Measurements from ENCODE around the gene ANKRD11. TPM values are rescaled to one million over a fixed set of nuclear protein-coding genes. Genes with fewer than 3 reads are reported as not detected.
A peak's percentile ranks its signal among the peaks of the same experiment; 100 is the strongest.

Gene ANKRD11
- total RNA-seq, 1 experiment from 2014 or later: 99.4 TPM

GRCh38 chr16:89297910-89298545, 192.3 kb downstream of the ANKRD11 start:
- DNase-seq (ENCODE audit: low read depth, low spot score): no peak
- no peak overlapping the region for H3K4me3 ChIP-seq (ENCODE audit: low read depth in 2 of 2, low read length in 2 of 2)
- in situ Hi-C loops (cut with HindIII; ENCODE audit: low pct_unique_long_range_greater_than_20kb, low sequenced_read_pairs): no loop called here
- ChIA-PET POLR2A (no interaction called here), CTCF (no interaction called here)
- no peaks in the 10 kb centered on the region for H3K27me3 ChIP-seq (ENCODE audit: control insufficient read depth, insufficient read depth, low read length)
- H3K36me3 ChIP-seq (ENCODE audit: control insufficient read depth, insufficient read depth, low read length): no peaks in the 10 kb centered on the region
- H3K4me1 ChIP-seq (ENCODE audit: control insufficient read depth, insufficient read depth, low read length): peaks cover 46% of the 10 kb centered on the region
- ATAC-seq: no peak
- no peaks in the 10 kb centered on the region for H3K9me3 ChIP-seq (ENCODE audit: control insufficient read depth, insufficient read depth, low read depth, low read length)
- no peak overlapping the region for H3K27ac ChIP-seq (ENCODE audit: low read length)
- BruUV-seq (replicated peaks): no TSS peak
- TF ChIP-seq, protein P1, sequence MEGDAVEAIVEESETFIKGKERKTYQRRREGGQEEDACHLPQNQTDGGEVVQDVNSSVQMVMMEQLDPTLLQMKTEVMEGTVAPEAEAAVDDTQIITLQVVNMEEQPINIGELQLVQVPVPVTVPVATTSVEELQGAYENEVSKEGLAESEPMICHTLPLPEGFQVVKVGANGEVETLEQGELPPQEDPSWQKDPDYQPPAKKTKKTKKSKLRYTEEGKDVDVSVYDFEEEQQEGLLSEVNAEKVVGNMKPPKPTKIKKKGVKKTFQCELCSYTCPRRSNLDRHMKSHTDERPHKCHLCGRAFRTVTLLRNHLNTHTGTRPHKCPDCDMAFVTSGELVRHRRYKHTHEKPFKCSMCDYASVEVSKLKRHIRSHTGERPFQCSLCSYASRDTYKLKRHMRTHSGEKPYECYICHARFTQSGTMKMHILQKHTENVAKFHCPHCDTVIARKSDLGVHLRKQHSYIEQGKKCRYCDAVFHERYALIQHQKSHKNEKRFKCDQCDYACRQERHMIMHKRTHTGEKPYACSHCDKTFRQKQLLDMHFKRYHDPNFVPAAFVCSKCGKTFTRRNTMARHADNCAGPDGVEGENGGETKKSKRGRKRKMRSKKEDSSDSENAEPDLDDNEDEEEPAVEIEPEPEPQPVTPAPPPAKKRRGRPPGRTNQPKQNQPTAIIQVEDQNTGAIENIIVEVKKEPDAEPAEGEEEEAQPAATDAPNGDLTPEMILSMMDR (IDR thresholded peaks at IDR 0.05): no peak
- TF ChIP-seq TCF7L2 (IDR thresholded peaks at IDR 0.05; ENCODE audit: low read depth, low read length): no peak
- TF ChIP-seq POLR2AphosphoS5 (IDR thresholded peaks at IDR 0.05; ENCODE audit: low read depth, low read length): no peak
- TF ChIP-seq SIN3A (IDR thresholded peaks at IDR 0.05; ENCODE audit: borderline replicate concordance, insufficient read depth, low read depth, low read length): no peak
- TF ChIP-seq REST (IDR thresholded peaks at IDR 0.05; ENCODE audit: insufficient read depth in 1 of 2, low read depth in 2 of 2, low read length in 1 of 2): no peak
- intact Hi-C loops (cut with micrococcal nuclease; ENCODE audit: unreplicated experiment): no loop called here

- ATAC-seq (no peak), DNase-seq (ENCODE audit: low read depth, low spot score) (no peak)
- Histone ChIP-seq H3K4me1 (ENCODE audit: control insufficient read depth, insufficient read depth, low read length) (peaks cover 43% of the 10 kb centered on the region), H3K27me3 (ENCODE audit: control insufficient read depth, insufficient read depth, low read length) (no peaks in the 10 kb centered on the region), H3K36me3 (ENCODE audit: control insufficient read depth, insufficient read depth, low read length) (no peaks in the 10 kb centered on the region), H3K9me3 (ENCODE audit: control insufficient read depth, insufficient read depth, low read depth, low read length) (no peaks in the 10 kb centered on the region), H3K4me3 (ENCODE audit: low read depth in 2 of 2, low read length in 2 of 2) (no peak overlapping the region), H3K27ac (ENCODE audit: low read length) (peak overlapping the region; percentile 57; the same call in 1 of the 2 replicates)
- no peak for TF ChIP-seq REST (IDR thresholded peaks at IDR 0.05; ENCODE audit: insufficient read depth in 1 of 2, low read depth in 2 of 2, low read length in 1 of 2)
- TF ChIP-seq TCF7L2 (IDR thresholded peaks at IDR 0.05; ENCODE audit: low read depth, low read length): no peak
- TF ChIP-seq POLR2AphosphoS5 (IDR thresholded peaks at IDR 0.05; ENCODE audit: low read depth, low read length): no peak
- TF ChIP-seq SIN3A (IDR thresholded peaks at IDR 0.05; ENCODE audit: borderline replicate concordance, insufficient read depth, low read depth, low read length): no peak
- TF ChIP-seq, protein P1 (IDR thresholded peaks at IDR 0.05): no peak
- ChIA-PET CTCF (no interaction called here), POLR2A (no interaction called here)
- intact Hi-C loops (cut with micrococcal nuclease; ENCODE audit: unreplicated experiment): no loop called here
- BruUV-seq (replicated peaks): no TSS peak
- in situ Hi-C loops (cut with HindIII; ENCODE audit: low pct_unique_long_range_greater_than_20kb, low sequenced_read_pairs): no loop called here
Observed at GRCh38 chr16:89297156-89297874, 193.0 kb downstream of the ANKRD11 start.

Measured in Panc1 (cell line).